SK-N-SH (cell line): ENCODE results near the gene BAIAP2L2. TPM values are rescaled to one million over a fixed set of nuclear protein-coding genes. Genes with fewer than 3 reads are reported as not detected.

Source experiments
- CTCF ChIA-PET: fragments of 300-600, 350-600 bp; formaldehyde crosslinking; extraction: SDS; loops from one replicate; lab custom pipeline; 2021; lab: Yijun Ruan, JAX
- POLR2A ChIA-PET: fragments of 350-600 bp; sonication (Branson Sonifier 250); formaldehyde crosslinking; extraction: SDS; loops from one replicate; lab custom pipeline; 2020; ENCODE audit warnings: antibody characterized with exemption, inconsistent platforms; lab: Yijun Ruan, JAX
- DNase-seq: peaks from one replicate; pipeline ENCODE4 v3.0.0; 2012
- H2AFZ ChIP-seq: fragments of 200-600 bp; sonication (generic); 2 replicates; pipeline ENCODE4 v1.8.1; 2016; ENCODE audit warnings: antibody characterized with exemption, mild to moderate bottlenecking, low read depth
- H3F3A ChIP-seq: fragments of 200-600 bp; sonication (generic); replicated peaks from 2 replicates; pipeline ENCODE3; 2016; ENCODE audit warnings: antibody characterized with exemption, mild to moderate bottlenecking; ENCODE audit not compliant: insufficient read depth
- H3K27ac ChIP-seq, 2 experiments: fragments of 200-500 bp in 1 of 2; fragments of 200-600 bp in 1 of 2; sonication (Bioruptor generic) in 1 of 2; sonication (generic), shearing (Covaris generic) in 1 of 2; 2 replicates each; pipeline versions ENCODE4 v1.5.1 to v1.6.1; 2014 to 2016; ENCODE audit warnings: low read depth in 2 of 2, inconsistent platforms in 1 of 2, low read length in 1 of 2, mild to moderate bottlenecking in 1 of 2, mixed read lengths in 1 of 2
- H3K27me3 ChIP-seq: fragments of 200-600 bp; sonication (generic), shearing (Covaris generic); 2 replicates; pipeline ENCODE4 v1.6.1; 2016; ENCODE audit warnings: mixed run types; ENCODE audit not compliant: insufficient read depth
- H3K36me3 ChIP-seq, 2 experiments: fragments of 200-500 bp in 1 of 2; fragments of 200-600 bp in 1 of 2; sonication (Bioruptor generic) in 1 of 2; sonication (generic) in 1 of 2; replicated peaks in 1 of 2; 2 replicates each; pipeline versions ENCODE3 to v1.5.1; 2014 to 2016; ENCODE audit warnings: low read length in 1 of 2, mild to moderate bottlenecking in 1 of 2; ENCODE audit not compliant: insufficient read depth in 2 of 2, control insufficient read depth in 1 of 2
- H3K4me1 ChIP-seq, 2 experiments: fragments of 200-500 bp in 1 of 2; fragments of 200-600 bp in 1 of 2; sonication (Bioruptor generic) in 1 of 2; sonication (generic), shearing (Covaris generic) in 1 of 2; 2 replicates each; pipeline versions ENCODE4 v1.5.1 to v1.6.1; 2014 to 2016; ENCODE audit warnings: low read depth in 1 of 2, low read length in 1 of 2, mixed run types in 1 of 2; ENCODE audit not compliant: insufficient read depth in 2 of 2, control insufficient read depth in 1 of 2
- H3K4me2 ChIP-seq: fragments of 200-600 bp; sonication (generic), shearing (Covaris generic); 2 replicates; pipeline ENCODE4 v1.6.1; 2017; ENCODE audit warnings: mixed run types
- H3K4me3 ChIP-seq, 2 experiments: fragments of 200-500 bp in 1 of 2; fragments of 200-600 bp in 1 of 2; sonication (Bioruptor generic) in 1 of 2; sonication (generic), shearing (Covaris generic) in 1 of 2; 2 replicates each; pipeline versions ENCODE4 v1.5.1 to v1.8.1; 2014 to 2016; ENCODE audit warnings: low read depth in 2 of 2, inconsistent platforms in 1 of 2, low read length in 1 of 2, mild to moderate bottlenecking in 1 of 2, mixed read lengths in 1 of 2, moderate library complexity in 1 of 2
- H3K79me2 ChIP-seq: fragments of 200-600 bp; sonication (generic); 2 replicates; pipeline ENCODE4 v1.8.1; 2017; ENCODE audit warnings: mild to moderate bottlenecking; ENCODE audit not compliant: insufficient read depth
- H3K9ac ChIP-seq: fragments of 200-600 bp; sonication (generic); 2 replicates; pipeline ENCODE4 v1.6.1; 2017; ENCODE audit warnings: mixed run types
- H3K9me2 ChIP-seq: fragments of 200-600 bp; sonication (generic); 2 replicates; pipeline ENCODE4 v1.6.1; 2017; ENCODE audit warnings: mixed run types
- H3K9me3 ChIP-seq: fragments of 200-600 bp; sonication (generic); 2 replicates; pipeline ENCODE4 v1.6.1; 2017; ENCODE audit warnings: mixed run types, mild to moderate bottlenecking, moderate library complexity
- H4K20me1 ChIP-seq: fragments of 200-600 bp; sonication (generic); 2 replicates; pipeline ENCODE4 v1.6.1; 2017; ENCODE audit warnings: mild to moderate bottlenecking, mixed run types; ENCODE audit not compliant: insufficient read depth
- CHD2 ChIP-seq: fragments of 150-350 bp; IDR thresholded peaks from 2 replicates; pipeline ENCODE4 v1.6.1; 2018; ENCODE audit warnings: low read length; ENCODE audit not compliant: partially characterized antibody
- ELF1 ChIP-seq: IDR thresholded peaks from 2 replicates; pipeline ENCODE4 v1.4.0; 2012
- EZH2phosphoT487 ChIP-seq: fragments of 200-600 bp; sonication (generic); IDR thresholded peaks from 2 replicates; pipeline ENCODE4 v1.6.1; 2017; ENCODE audit warnings: low read depth, mixed run types, mild to moderate bottlenecking, antibody characterized with exemption, moderate library complexity, borderline replicate concordance
- FOXJ3 ChIP-seq: sonication (generic); formaldehyde crosslinking; IDR thresholded peaks from 2 replicates; pipeline ENCODE4 v1.5.1; 2020; ENCODE audit warnings: mild to moderate bottlenecking, missing genetic modification reagents
- FOXM1 ChIP-seq: IDR thresholded peaks from 2 replicates; pipeline ENCODE4 v1.4.0; 2012; ENCODE audit warnings: low read depth, mild to moderate bottlenecking
- GABPA ChIP-seq: IDR thresholded peaks from 2 replicates; pipeline ENCODE4 v1.4.0; 2012; ENCODE audit warnings: low read depth, mild to moderate bottlenecking
- GATA2 ChIP-seq: sonication (generic); formaldehyde crosslinking; IDR thresholded peaks from 2 replicates; pipeline ENCODE4 v1.5.0; 2020; ENCODE audit warnings: mild to moderate bottlenecking, missing genetic modification reagents
- JUND ChIP-seq: IDR thresholded peaks from 2 replicates; pipeline ENCODE4 v1.4.0; 2012
- MEF2A ChIP-seq: IDR thresholded peaks from 2 replicates; pipeline ENCODE4 v1.4.0; 2012; ENCODE audit warnings: low read depth, borderline replicate concordance
- MXI1 ChIP-seq: IDR thresholded peaks from 2 replicates; pipeline ENCODE4 v1.6.1; 2012; ENCODE audit warnings: mild to moderate bottlenecking, low read depth, low read length, improper control_type of control experiment
- NFIC ChIP-seq: IDR thresholded peaks from 2 replicates; pipeline ENCODE4 v1.4.0; 2012; ENCODE audit warnings: borderline replicate concordance
- NRF1 ChIP-seq: IDR thresholded peaks from 2 replicates; pipeline ENCODE4 v1.6.1; 2012; ENCODE audit warnings: low read depth, mild to moderate bottlenecking, low read length
- PBX3 ChIP-seq: IDR thresholded peaks from 2 replicates; pipeline ENCODE4; 2012
- REST ChIP-seq: IDR thresholded peaks from 2 replicates; pipeline ENCODE4 v1.6.1; 2012; ENCODE audit warnings: mild to moderate bottlenecking, low read depth, low read length, moderate library complexity
- RFX5 ChIP-seq: IDR thresholded peaks from 2 replicates; pipeline ENCODE4 v1.6.1; 2012; ENCODE audit warnings: mild to moderate bottlenecking, improper control_type of control experiment, low read length
- RXRA ChIP-seq: IDR thresholded peaks from 2 replicates; pipeline ENCODE4 v1.4.0; 2012; ENCODE audit warnings: low read depth, mild to moderate bottlenecking, borderline replicate concordance
- TAF1 ChIP-seq: IDR thresholded peaks from 2 replicates; pipeline ENCODE4 v1.6.1; 2012; ENCODE audit warnings: low read depth, mild to moderate bottlenecking, low read length, moderate library complexity, borderline replicate concordance
- USF2 ChIP-seq: fragments of 150-350 bp; IDR thresholded peaks from 2 replicates; pipeline ENCODE4 v1.6.1; 2017; ENCODE audit warnings: antibody characterized with exemption, low read length, low read depth, borderline replicate concordance
- WGBS: methylation state at CpG from one replicate; pipeline ENCODE4 v1.1.6; 2017; ENCODE audit warnings: low lambda C conversion rate; 5-methylcytosine and 5-hydroxymethylcytosine counted together
- polyA plus RNA-seq, 3 experiments: library from polyadenylated mRNA; depleted of rRNA; stranded (reverse); fragments of >200 nt; gene quantifications; 2 replicates each; pipeline ENCODE4 v1.2.3, GENCODE V29; 2012

BAIAP2L2 gene
- polyA plus RNA-seq, 1 of the 3 experiments (the other 2 are of a cell fraction): 0.16 TPM

GRCh38 chr22:38068641-38069371 is 41.7 kb downstream of the BAIAP2L2 start (continued):
- TF ChIP-seq GABPA (no peak), TAF1 (no peak), RXRA (no peak), RFX5 (no peak), JUND (no peak), ELF1 (no peak), EZH2phosphoT487 (no peak), FOXM1 (no peak), MEF2A (no peak)

GRCh38 chr22:38067761-38068360 is 42.6 kb downstream of the BAIAP2L2 start:
- no peak overlapping the region for H3K27ac ChIP-seq
- no peak overlapping the region for H2AFZ ChIP-seq
- ChIA-PET CTCF (no interaction called here), POLR2A (no interaction called here)
- H3F3A ChIP-seq: no peaks in the 10 kb centered on the region
- H3K4me1 ChIP-seq: no peaks in the 10 kb centered on the region
- 98% methylated on average over 4 of the region's 13 CpGs for WGBS
- DNase-seq: peak; percentile 1
- no peaks in the 10 kb centered on the region for H3K79me2 ChIP-seq
- H3K27me3 ChIP-seq: no peaks in the 10 kb centered on the region
- peaks cover 0 to 24% of the 10 kb centered on the region in 2 experiments for H3K36me3 ChIP-seq
- H3K4me3 ChIP-seq: no peak overlapping the region
- H3K9me2 ChIP-seq: no peaks in the 10 kb centered on the region
- H3K4me2 ChIP-seq: no peak overlapping the region
- H4K20me1 ChIP-seq: no peaks in the 10 kb centered on the region
- no peaks in the 10 kb centered on the region for H3K9me3 ChIP-seq
- no peak overlapping the region for H3K9ac ChIP-seq
- TF ChIP-seq PBX3: no peak
- no peak for TF ChIP-seq EZH2phosphoT487
- no peak for TF ChIP-seq RXRA
- no peak for TF ChIP-seq ELF1
- no peak for TF ChIP-seq CHD2
- TF ChIP-seq USF2: no peak
- no peak for TF ChIP-seq MXI1
- TF ChIP-seq NFIC: no peak
- no peak for TF ChIP-seq NRF1
- no peak for TF ChIP-seq FOXJ3 (CRISPR knock-in tag)
- no peak for TF ChIP-seq REST
- TF ChIP-seq GATA2 (CRISPR knock-in tag): no peak
